A549 (cell line): Measurements from ENCODE around the gene ARFGEF2. TPM values are rescaled to one million over a fixed set of nuclear protein-coding genes. Genes with fewer than 3 reads are reported as not detected.

Experiments
- ATAC-seq, 2 experiments: fragments of 200-7000 bp in 1 of 2; fragments of >200 bp in 1 of 2; cut with Nextera tagmentation in 1 of 2; cut with Tn5 transposase in 1 of 2; 3 replicates each; pipeline versions ENCODE4 v1.8.0 to v1.9.1; 2018 to 2020; ENCODE audit warnings: mild to moderate bottlenecking in 1 of 2, moderate library complexity in 1 of 2
- CTCF ChIA-PET: fragments of 300-600 bp; sonication (Branson Sonifier 250); formaldehyde crosslinking; extraction: SDS; loops from one replicate; lab custom pipeline; 2021; ENCODE audit warnings: antibody characterized with exemption, inconsistent platforms; lab: Yijun Ruan, JAX
- POLR2A ChIA-PET: fragments of 350-600 bp; formaldehyde crosslinking; extraction: SDS; loops from one replicate; lab custom pipeline; 2021; ENCODE audit warnings: antibody characterized with exemption, inconsistent platforms; lab: Yijun Ruan, JAX
- DNase-seq, 2 experiments: peaks; one replicate each; pipeline versions ENCODE4 v3.0.0 to v3.0.0-alpha.2; 2011 to 2016; ENCODE audit warnings: low read depth in 1 of 2, low spot score in 1 of 2
- FAIRE-seq: peaks from 2 replicates; lab custom pipeline; 2011; peaks lifted over from hg19 to GRCh38; lab: Jason Lieb, UNC
- H3K27ac ChIP-seq, 2 experiments: fragments of >200 bp; sonication (Bioruptor Twin); formaldehyde crosslinking; 3 replicates each; pipeline ENCODE4 v1.5.1; 2016 to 2017
- H3K4me1 ChIP-seq: fragments of >200 bp; sonication (Bioruptor Twin); formaldehyde crosslinking; 3 replicates; pipeline ENCODE4 v1.6.1; 2016
- H3K4me2 ChIP-seq: fragments of >200 bp; sonication (Bioruptor Twin); formaldehyde crosslinking; 3 replicates; pipeline ENCODE4 v1.6.1; 2016
- H3K4me3 ChIP-seq: fragments of >200 bp; sonication (Bioruptor Twin); formaldehyde crosslinking; 3 replicates; pipeline ENCODE4 v1.5.1; 2016
- H3K9me3 ChIP-seq: fragments of >200 bp; sonication (Bioruptor Twin); formaldehyde crosslinking; 3 replicates; pipeline ENCODE4 v1.6.1; 2016
- CBX2 ChIP-seq: fragments of 200-600 bp; sonication (generic); IDR thresholded peaks from 2 replicates; pipeline ENCODE4 v1.6.1; 2016; ENCODE audit warnings: low read depth, mild to moderate bottlenecking, borderline replicate concordance
- CBX8 ChIP-seq: fragments of 200-600 bp; sonication (generic); IDR thresholded peaks from 2 replicates; pipeline ENCODE4 v1.6.1; 2016
- CHD2 ChIP-seq: fragments of 150-350 bp; IDR thresholded peaks from 2 replicates; pipeline ENCODE4 v1.6.1; 2014; ENCODE audit warnings: low read length; ENCODE audit not compliant: partially characterized antibody
- CHD4 ChIP-seq: fragments of 200-600 bp; sonication (generic); IDR thresholded peaks from 2 replicates; pipeline ENCODE4 v1.6.1; 2016; ENCODE audit warnings: antibody characterized with exemption, mild to moderate bottlenecking, borderline replicate concordance
- EHF ChIP-seq: fragments of 250-450 bp; sonication (Bioruptor Pico); IDR thresholded peaks from 2 replicates; pipeline ENCODE4 v1.5.0; 2020; ENCODE audit warnings: mild to moderate bottlenecking
- EP300 ChIP-seq, 2 experiments: fragments of >200 bp; sonication (Bioruptor Twin); formaldehyde crosslinking; IDR thresholded peaks; 2 replicates in 1 of 2; 3 replicates in 1 of 2; pipeline ENCODE4 v1.6.1; 2016 to 2017
- ESRRA ChIP-seq: fragments of 150-350 bp; IDR thresholded peaks from 2 replicates; pipeline ENCODE4 v1.6.1; 2014; ENCODE audit warnings: mild to moderate bottlenecking, low read length, borderline replicate concordance
- FOXS1 ChIP-seq: fragments of 250-450 bp; sonication (Bioruptor Pico); IDR thresholded peaks from 2 replicates; pipeline ENCODE4 v1.5.0; 2020; ENCODE audit warnings: mild to moderate bottlenecking, moderate library complexity
- HDAC2 ChIP-seq: fragments of 200-600 bp; sonication (generic); IDR thresholded peaks from 2 replicates; pipeline ENCODE4 v1.6.1; 2016
- HOXB13 ChIP-seq: fragments of 250-450 bp; sonication (Bioruptor Pico); IDR thresholded peaks from 2 replicates; pipeline ENCODE4 v1.5.0; 2020; ENCODE audit warnings: low read depth, mild to moderate bottlenecking, moderate library complexity
- JUN ChIP-seq, 2 experiments: fragments of >200 bp; sonication (Bioruptor Twin); formaldehyde crosslinking; IDR thresholded peaks; 2 replicates in 1 of 2; 3 replicates in 1 of 2; pipeline ENCODE4 v1.6.1; 2016 to 2017
- KDM1A ChIP-seq: fragments of 200-600 bp; sonication (generic); IDR thresholded peaks from 2 replicates; pipeline ENCODE4 v1.6.1; 2016; ENCODE audit warnings: low read depth, mild to moderate bottlenecking
- POLR2A ChIP-seq: IDR thresholded peaks from 2 replicates; pipeline ENCODE4 v1.6.1; 2012; ENCODE audit warnings: mild to moderate bottlenecking, low read length
- RARB ChIP-seq: fragments of 250-450 bp; sonication (Bioruptor Pico); IDR thresholded peaks from 2 replicates; pipeline ENCODE4 v1.8.0; 2021; ENCODE audit warnings: mild to moderate bottlenecking, moderate library complexity
- RNF2 ChIP-seq: fragments of 200-600 bp; sonication (generic); IDR thresholded peaks from 2 replicates; pipeline ENCODE4 v1.6.1; 2016; ENCODE audit warnings: low read depth, mild to moderate bottlenecking, antibody characterized with exemption, moderate library complexity, borderline replicate concordance
- SMC3 ChIP-seq: fragments of >200 bp; sonication (Bioruptor Twin); formaldehyde crosslinking; IDR thresholded peaks from 3 replicates; pipeline ENCODE4 v1.6.1; 2018; ENCODE audit warnings: inconsistent platforms
- SREBF2 ChIP-seq: fragments of 450-650 bp; IDR thresholded peaks from 2 replicates; pipeline ENCODE4 v1.6.1; 2014; ENCODE audit warnings: mild to moderate bottlenecking, moderate library complexity
- ZSCAN20 ChIP-seq: fragments of 250-450 bp; sonication (Bioruptor Pico); IDR thresholded peaks from 2 replicates; pipeline ENCODE4 v1.8.0; 2022; ENCODE audit warnings: mild to moderate bottlenecking, moderate library complexity
- WGBS: methylation state at CpG from one replicate; pipeline ENCODE4 v1.1.6; 2017; ENCODE audit errors: missing lambda C conversion rate; 5-methylcytosine and 5-hydroxymethylcytosine counted together
- polyA plus RNA-seq, 4 experiments: library from polyadenylated mRNA; depleted of rRNA in 3 of 4; stranded (reverse); fragments of >200 nt; fragmentation: RNase III in 1 of 4; extraction: RNeasy Plus Mini Kit Qiagen cat#74134 plus additional on column Dnase treatment in 1 of 4; gene quantifications; 2 replicates in 3 of 4; 3 replicates in 1 of 4; pipeline ENCODE4 v1.2.3, GENCODE V29; 2011 to 2017
- TF ChIP-seq, protein P1 (sequence below): fragments of 450-650 bp; IDR thresholded peaks from 2 replicates; pipeline ENCODE4 v1.6.1; 2014; ENCODE audit warnings: antibody characterized with exemption
- TF ChIP-seq, protein P2 (sequence below): IDR thresholded peaks from 2 replicates; pipeline ENCODE4 v1.6.1; 2012
- TF ChIP-seq, protein P3 (sequence below): fragments of 250-450 bp; sonication (Bioruptor Pico); IDR thresholded peaks from 2 replicates; pipeline ENCODE4 v1.5.0; 2021; ENCODE audit warnings: mild to moderate bottlenecking, moderate library complexity, borderline replicate concordance
- TF ChIP-seq, protein P4 (sequence below): fragments of 250-450 bp; sonication (Bioruptor Pico); IDR thresholded peaks from 2 replicates; pipeline ENCODE4 v1.5.0; 2020; ENCODE audit warnings: low read depth, mild to moderate bottlenecking, moderate library complexity

Gene ARFGEF2
- polyA plus RNA-seq, 2 of the 4 experiments (the other 2 are of a cell fraction) = 12.3 to 24.3 TPM

DNA sequence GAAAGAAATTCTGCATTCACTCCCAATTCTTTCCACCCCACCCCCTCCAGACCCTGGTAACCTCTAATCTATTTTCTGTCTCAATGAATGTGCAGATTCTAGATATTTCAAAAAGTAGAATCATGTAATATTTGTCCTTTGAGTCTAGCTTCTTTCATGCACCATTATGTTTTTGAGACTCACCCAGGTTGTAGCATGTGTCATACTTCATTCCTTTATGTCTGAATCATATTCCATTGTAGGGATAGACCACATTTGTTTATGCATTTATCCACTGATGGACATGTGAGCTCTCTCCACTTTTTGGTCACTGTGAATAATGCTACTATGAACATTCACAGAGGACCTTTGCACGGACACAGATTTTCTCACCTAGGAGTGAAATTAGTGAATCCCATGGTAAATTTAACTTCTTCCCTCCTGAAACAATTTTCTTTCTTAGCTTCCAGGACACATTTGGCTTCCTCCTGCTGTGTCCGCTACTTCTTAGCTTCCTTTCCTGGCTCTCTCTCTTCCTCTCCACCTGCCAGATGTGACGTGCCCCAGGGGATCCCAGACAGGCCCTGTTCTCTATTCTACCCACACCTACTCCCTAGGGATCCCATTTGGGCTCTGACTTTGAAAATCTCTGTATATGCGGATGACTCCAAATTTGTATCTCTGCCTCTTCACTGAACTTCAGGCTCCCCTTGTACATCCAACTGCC is 24.1 kb upstream of the ARFGEF2 start (continued):
- TF ChIP-seq, protein P1, sequence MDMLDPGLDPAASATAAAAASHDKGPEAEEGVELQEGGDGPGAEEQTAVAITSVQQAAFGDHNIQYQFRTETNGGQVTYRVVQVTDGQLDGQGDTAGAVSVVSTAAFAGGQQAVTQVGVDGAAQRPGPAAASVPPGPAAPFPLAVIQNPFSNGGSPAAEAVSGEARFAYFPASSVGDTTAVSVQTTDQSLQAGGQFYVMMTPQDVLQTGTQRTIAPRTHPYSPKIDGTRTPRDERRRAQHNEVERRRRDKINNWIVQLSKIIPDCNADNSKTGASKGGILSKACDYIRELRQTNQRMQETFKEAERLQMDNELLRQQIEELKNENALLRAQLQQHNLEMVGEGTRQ = 0 out of 2 replicates have a peak, but pooled peaks have one; percentile 4
- TF ChIP-seq FOXS1 (CRISPR knock-in tag) = no peak
- no peak for TF ChIP-seq SREBF2
- no peak for TF ChIP-seq RNF2

DNA sequence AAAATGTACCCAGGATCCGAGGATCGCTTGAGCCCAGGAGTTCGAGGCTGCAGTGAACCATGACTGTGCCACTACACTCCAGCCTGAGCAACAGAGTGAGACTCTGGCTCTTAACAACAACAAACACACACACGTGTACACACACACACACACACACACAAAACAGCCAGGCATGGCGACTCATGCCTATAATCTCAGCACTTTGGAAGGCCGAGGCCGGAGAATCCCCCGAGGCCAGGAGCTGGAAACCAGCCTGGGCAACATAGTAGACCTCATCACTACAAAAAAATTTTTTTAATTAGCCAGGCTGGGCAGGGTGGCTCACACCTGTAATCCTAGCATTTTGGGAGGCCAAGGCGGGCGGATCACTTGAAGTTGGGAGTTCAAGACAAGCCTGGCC is 23.3 kb upstream of the ARFGEF2 start:
- no peak; a peak in 1 of 6 replicates for ATAC-seq

DNA sequence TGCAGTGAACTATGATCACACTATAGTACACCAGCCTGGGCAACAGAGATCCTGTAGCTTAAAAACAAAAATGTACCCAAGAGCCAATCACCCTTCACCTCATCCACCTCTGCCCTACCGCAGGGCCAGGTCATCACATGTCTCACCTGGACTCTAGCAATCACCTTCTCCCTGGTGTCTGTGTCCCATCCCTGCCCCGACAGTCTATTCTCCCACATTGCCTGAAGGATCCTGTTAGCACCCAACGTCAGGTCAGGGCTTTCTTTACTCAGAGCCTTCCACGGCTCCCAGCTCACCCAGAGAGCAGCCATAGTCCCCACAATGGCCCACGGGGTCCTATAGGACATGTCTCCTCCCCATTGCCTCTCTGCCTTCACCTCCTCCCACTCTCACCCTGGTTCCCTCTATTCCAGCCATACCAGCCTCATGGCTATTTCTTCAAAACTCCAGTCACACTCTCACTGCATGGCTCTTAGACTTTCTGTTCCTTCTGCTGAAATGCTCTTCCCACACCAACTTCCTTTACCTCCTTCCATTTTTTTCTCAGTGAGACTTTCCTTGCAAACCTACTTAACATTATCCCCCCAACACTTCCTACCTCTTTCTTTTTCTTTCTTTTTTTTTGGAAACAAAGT is 22.5 kb upstream of the ARFGEF2 start:
- ChIA-PET CTCF (interaction anchor here (0.7 to 6.6 kb wide), 2 partner anchors 85 to 242 kb away, joined by 4 to 85 read pairs; no protein-coding TSS in a partner anchor), POLR2A (no interaction called here)
- TF ChIP-seq, protein P2, sequence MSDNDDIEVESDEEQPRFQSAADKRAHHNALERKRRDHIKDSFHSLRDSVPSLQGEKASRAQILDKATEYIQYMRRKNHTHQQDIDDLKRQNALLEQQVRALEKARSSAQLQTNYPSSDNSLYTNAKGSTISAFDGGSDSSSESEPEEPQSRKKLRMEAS = no peak
- no peak overlapping the region for H3K4me2 ChIP-seq
- H3K4me3 ChIP-seq = no peak overlapping the region
- ATAC-seq = no peak
- no peak for DNase-seq
- FAIRE-seq = no peak
- WGBS = 92% methylated on average over 5 of the region's 5 CpGs
- no peaks in the 10 kb centered on the region for H3K9me3 ChIP-seq
- H3K27ac ChIP-seq = 0 out of 6 replicates have a peak overlapping the region, but pooled peaks of 1 of the 2 experiments have one; percentile 31
- H3K4me1 ChIP-seq = peaks cover 19% of the 10 kb centered on the region

More for the DNA sequence above, 23.3 kb upstream of the ARFGEF2 start:
- TF ChIP-seq CHD2 = no peak
- TF ChIP-seq CBX2 = no peak
- no peak for TF ChIP-seq ESRRA
- TF ChIP-seq, protein P3, sequence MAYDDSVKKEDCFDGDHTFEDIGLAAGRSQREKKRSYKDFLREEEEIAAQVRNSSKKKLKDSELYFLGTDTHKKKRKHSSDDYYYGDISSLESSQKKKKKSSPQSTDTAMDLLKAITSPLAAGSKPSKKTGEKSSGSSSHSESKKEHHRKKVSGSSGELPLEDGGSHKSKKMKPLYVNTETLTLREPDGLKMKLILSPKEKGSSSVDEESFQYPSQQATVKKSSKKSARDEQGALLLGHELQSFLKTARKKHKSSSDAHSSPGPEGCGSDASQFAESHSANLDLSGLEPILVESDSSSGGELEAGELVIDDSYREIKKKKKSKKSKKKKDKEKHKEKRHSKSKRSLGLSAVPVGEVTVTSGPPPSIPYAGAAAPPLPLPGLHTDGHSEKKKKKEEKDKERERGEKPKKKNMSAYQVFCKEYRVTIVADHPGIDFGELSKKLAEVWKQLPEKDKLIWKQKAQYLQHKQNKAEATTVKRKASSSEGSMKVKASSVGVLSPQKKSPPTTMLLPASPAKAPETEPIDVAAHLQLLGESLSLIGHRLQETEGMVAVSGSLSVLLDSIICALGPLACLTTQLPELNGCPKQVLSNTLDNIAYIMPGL (CRISPR knock-in tag) = no peak
- TF ChIP-seq EP300 (IDR thresholded peaks at IDR 0.05) = no peak
- Histone ChIP-seq H3K27ac (peak overlapping the region; percentile 51 to 79; a peak in 5 of 6 replicates), H3K4me3 (no peak overlapping the region), H3K9me3 (no peaks in the 10 kb centered on the region), H3K4me2 (no peak overlapping the region; the same call in 2 of the 3 replicates), H3K4me1 (peaks cover 19% of the 10 kb centered on the region)
- CTCF ChIA-PET = interaction anchor here (0.6 to 6.6 kb wide), 3 partner anchors 10 to 241 kb away, joined by 3 to 85 read pairs (median 3); no protein-coding TSS in a partner anchor
- WGBS = 93% methylated on average over 10 of the region's 10 CpGs
- DNase-seq = no peak
- POLR2A ChIA-PET = interaction anchor here (1.2 to 1.4 kb wide), 3 partner anchors 24 to 241 kb away, joined by 3 to 4 read pairs (median 3); no protein-coding TSS in a partner anchor
- no peak for FAIRE-seq

DNA sequence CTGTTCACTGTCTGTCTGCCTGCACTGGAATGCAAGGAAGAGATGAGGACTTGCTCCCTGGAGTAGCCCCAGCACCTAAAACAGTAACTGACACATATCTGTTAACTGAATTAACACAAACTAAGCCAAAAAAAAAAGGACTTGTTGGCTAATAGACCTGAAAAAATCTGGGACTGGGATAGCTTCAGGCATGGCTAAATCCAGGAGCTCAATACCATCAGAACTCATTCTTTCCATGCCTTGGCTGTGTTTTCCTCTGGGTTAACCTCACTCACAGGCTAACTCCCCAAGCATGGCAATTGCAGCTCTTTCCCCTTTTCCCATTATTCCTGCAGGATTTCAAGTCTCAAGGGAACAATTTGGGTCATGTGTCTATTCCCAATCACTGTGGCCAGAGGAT is 21.6 kb upstream of the ARFGEF2 start:
- TF ChIP-seq CBX8 = no peak
- ATAC-seq (no peak), FAIRE-seq (no peak), DNase-seq (no peak)
- Histone ChIP-seq H3K27ac (peak overlapping the region in 1 of 2 experiments; percentile 9; a peak in 1 of 6 replicates), H3K9me3 (no peaks in the 10 kb centered on the region), H3K4me1 (peaks cover 25% of the 10 kb centered on the region), H3K4me3 (no peak overlapping the region), H3K4me2 (no peak overlapping the region)
- ChIA-PET POLR2A (no interaction called here), CTCF (interaction anchor here (0.6 to 6.6 kb wide), 6 partner anchors 77 to 1537 kb away, joined by 3 to 85 read pairs (median 3); no protein-coding TSS in a partner anchor)

DNA sequence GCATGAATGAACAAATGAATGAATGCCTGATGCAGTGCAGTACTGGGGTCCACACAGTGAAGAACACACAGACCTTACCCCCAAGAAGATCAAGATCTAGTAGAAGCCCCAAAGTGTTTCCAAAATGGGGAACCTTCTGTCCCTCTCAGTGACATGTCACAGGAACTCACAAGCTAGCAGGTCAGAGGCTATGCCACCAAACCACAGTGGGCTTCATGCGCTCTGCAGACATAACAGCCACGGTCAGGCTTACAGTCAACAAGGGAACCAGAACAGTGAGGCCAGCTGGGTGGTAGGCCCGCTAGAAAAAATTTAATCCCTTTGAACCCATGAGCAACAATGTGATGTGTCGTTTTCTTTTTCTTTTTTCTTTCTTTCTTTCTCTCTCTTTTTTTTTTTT is 20.2 kb upstream of the ARFGEF2 start:
- no peak for ATAC-seq
- no peak overlapping the region for H3K4me2 ChIP-seq
- ChIA-PET POLR2A (no interaction called here), CTCF (interaction anchor here (0.6 to 6.6 kb wide), 2 partner anchors 171 to 244 kb away, joined by 3 to 85 read pairs; no protein-coding TSS in a partner anchor)
- no peak for DNase-seq
- peaks cover 25% of the 10 kb centered on the region for H3K4me1 ChIP-seq
- no peaks in the 10 kb centered on the region for H3K9me3 ChIP-seq
- WGBS = 93% methylated on average over 4 of the region's 4 CpGs
- FAIRE-seq = no peak
- H3K27ac ChIP-seq = no peak overlapping the region
- TF ChIP-seq HDAC2 (no peak), EHF (CRISPR knock-in tag) (no peak), JUN (IDR thresholded peaks at IDR 0.05) (no peak), RARB (CRISPR knock-in tag) (no peak), SMC3 (no peak), KDM1A (no peak), HOXB13 (CRISPR knock-in tag) (no peak), POLR2A (no peak), ZSCAN20 (CRISPR knock-in tag) (no peak), CHD4 (no peak)
- TF ChIP-seq, protein P4, sequence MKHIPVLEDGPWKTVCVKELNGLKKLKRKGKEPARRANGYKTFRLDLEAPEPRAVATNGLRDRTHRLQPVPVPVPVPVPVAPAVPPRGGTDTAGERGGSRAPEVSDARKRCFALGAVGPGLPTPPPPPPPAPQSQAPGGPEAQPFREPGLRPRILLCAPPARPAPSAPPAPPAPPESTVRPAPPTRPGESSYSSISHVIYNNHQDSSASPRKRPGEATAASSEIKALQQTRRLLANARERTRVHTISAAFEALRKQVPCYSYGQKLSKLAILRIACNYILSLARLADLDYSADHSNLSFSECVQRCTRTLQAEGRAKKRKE (CRISPR knock-in tag) = no peak
- TF ChIP-seq, protein P1 = no peak
- H3K4me3 ChIP-seq = no peak overlapping the region
